Measurements from ENCODE around the gene APMAP. TPM values are rescaled to one million over a fixed set of nuclear protein-coding genes. Genes with fewer than 3 reads are reported as not detected.
A peak's percentile ranks its signal among the peaks of the same experiment; 100 is the strongest.

APMAP gene
- total RNA-seq, 2 donors from 2014 or later, result 43.9 to 63.3 TPM

DNA sequence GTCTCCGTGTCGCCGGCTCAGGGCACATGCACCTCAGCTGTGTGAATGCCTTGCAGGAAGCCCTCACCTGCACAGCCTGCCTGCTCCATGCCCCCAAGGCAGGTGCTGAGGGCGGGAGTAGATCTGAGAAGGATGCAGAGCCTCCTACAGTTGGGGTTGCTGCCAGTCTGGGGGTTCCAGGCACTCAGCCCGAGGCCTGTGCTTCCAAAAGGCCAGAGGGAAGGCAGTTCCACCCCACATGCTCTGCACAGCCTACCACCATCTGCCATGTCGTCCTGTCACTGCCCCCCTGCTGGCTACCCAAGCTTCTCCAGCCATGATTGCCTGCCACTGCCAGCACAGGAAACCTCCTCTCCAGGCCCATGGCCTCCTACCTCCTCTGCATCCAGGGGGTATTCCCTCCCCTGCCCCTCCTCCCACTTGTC, 46.1 kb upstream of the APMAP start:
- Histone ChIP-seq H3K27ac (no peak overlapping the region), H3K9ac (ENCODE audit: low read depth in 2 of 2, low read length in 2 of 2) (peak overlapping the region in 1 of 2 donors; percentile 38), H3K36me3 (no peaks in the 10 kb centered on the region), H3K27me3 (no peaks in the 10 kb centered on the region), H3K4me1 (peaks cover 53% of the 10 kb centered on the region), H3K9me3 (no peaks in the 10 kb centered on the region), H3K4me3 (no peak overlapping the region)
- DNase-seq, result no peak
- TF ChIP-seq, protein P1, sequence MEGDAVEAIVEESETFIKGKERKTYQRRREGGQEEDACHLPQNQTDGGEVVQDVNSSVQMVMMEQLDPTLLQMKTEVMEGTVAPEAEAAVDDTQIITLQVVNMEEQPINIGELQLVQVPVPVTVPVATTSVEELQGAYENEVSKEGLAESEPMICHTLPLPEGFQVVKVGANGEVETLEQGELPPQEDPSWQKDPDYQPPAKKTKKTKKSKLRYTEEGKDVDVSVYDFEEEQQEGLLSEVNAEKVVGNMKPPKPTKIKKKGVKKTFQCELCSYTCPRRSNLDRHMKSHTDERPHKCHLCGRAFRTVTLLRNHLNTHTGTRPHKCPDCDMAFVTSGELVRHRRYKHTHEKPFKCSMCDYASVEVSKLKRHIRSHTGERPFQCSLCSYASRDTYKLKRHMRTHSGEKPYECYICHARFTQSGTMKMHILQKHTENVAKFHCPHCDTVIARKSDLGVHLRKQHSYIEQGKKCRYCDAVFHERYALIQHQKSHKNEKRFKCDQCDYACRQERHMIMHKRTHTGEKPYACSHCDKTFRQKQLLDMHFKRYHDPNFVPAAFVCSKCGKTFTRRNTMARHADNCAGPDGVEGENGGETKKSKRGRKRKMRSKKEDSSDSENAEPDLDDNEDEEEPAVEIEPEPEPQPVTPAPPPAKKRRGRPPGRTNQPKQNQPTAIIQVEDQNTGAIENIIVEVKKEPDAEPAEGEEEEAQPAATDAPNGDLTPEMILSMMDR (IDR thresholded peaks at IDR 0.05), result no peak
- intact Hi-C loops (cut with DNase I), result no loop called here

DNA sequence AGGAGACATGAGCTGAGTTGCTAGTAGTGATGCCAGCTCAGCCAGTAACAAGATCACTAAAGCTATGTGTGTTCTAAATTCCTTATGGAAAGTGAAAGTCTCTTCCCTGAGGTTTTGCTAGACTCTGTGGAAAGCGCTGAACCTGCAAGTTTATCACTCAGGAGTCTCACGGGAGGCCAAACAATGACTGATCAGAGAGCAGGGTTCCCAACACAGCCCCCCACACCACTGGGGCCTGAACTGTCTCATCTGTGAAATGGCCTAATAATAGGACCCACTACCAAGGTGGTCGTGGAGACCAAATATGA, 45.5 kb upstream of the APMAP start:
- intact Hi-C loops (cut with DNase I), result no loop called here
- DNase-seq, result no peak
- Histone ChIP-seq H3K27ac (peak overlapping the region; percentile 65), H3K36me3 (no peaks in the 10 kb centered on the region), H3K9ac (ENCODE audit: low read depth in 2 of 2, low read length in 2 of 2) (peak overlapping the region in 1 of 2 donors; percentile 22), H3K27me3 (no peaks in the 10 kb centered on the region), H3K4me1 (peaks cover 54% of the 10 kb centered on the region), H3K9me3 (no peaks in the 10 kb centered on the region), H3K4me3 (no peak overlapping the region)
- TF ChIP-seq, protein P1 (IDR thresholded peaks at IDR 0.05), result no peak

DNA sequence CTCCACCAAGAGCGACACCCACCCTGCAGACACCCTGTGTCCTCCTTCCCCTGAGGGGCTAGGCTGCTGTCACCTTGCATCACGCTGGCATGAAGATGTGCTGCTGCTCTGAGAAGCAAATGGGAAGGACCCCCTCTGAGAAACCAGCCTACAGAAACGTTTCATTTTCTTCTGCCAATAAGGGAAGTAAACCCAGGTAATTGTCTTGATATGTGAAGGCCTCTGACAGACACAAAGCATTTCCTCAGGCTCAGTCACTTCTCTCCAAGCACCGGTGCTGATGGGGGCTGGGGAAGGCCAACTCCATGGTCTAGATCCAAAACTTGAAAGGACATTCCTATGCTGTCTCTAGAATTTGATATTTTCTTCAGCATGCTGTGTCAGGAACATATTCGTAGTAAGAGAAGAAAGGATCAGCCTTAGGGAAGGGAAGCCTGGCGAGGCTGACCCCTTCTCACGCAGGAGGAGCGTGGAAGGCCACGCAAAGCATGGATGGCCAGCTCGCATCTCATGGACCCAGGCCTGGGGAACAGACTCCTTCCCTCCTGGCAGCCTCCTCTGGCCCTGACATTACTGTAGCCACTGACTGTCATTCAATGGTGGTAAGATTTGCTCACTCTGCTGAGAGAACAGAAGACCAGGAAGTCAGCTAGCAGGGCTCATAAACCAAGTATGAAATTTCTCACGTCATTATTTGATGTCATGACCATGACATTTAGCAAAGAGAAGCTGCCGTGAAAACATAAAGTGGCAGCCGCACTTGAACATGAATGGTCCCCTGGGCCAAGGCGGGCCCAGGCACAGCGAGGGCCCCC, 44.9 kb upstream of the APMAP start:
- peaks cover 57% of the 10 kb centered on the region for H3K4me1 ChIP-seq

DNA sequence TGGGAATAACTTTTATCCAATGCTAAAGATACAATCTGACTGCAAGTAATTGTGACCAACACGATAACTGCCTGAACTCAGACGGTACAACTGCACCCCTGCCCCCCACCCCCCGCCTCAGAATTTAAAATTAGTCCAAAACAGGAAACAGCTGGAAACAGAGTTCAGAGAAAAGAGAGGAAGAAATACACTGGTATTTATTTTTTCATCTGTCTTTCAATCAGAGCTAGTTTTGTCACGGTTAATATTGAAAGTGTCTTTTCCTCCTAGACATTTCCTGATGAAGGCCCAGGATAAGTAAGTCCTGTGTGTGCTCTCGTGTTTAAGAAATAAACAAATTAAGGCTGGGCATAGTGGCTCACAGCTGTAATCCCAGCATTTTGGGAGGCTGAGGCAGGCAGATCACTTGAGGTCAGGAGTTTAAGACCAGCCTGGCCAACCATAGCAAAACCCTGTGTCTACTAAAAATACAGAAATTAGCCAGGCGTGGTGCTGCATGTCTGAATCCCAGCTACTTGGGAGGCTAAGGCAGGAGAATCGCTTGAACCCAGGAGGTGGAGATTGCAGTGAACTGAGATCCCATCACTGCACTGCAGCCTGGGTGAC, 43.9 kb upstream of the APMAP start:
- Histone ChIP-seq H3K4me3 (no peak overlapping the region), H3K36me3 (no peaks in the 10 kb centered on the region), H3K9me3 (no peaks in the 10 kb centered on the region), H3K9ac (ENCODE audit: low read depth in 2 of 2, low read length in 2 of 2) (peak overlapping the region in 1 of 2 donors; percentile 14), H3K27ac (peak overlapping the region; percentile 65), H3K27me3 (no peaks in the 10 kb centered on the region), H3K4me1 (peaks cover 52% of the 10 kb centered on the region)
- DNase-seq, result no peak
- intact Hi-C loops (cut with DNase I), result no loop called here
- TF ChIP-seq, protein P1 (IDR thresholded peaks at IDR 0.05), result no peak

More for the DNA sequence above, 44.9 kb upstream of the APMAP start:
- Histone ChIP-seq H3K27me3 (no peaks in the 10 kb centered on the region), H3K36me3 (no peaks in the 10 kb centered on the region), H3K9ac (ENCODE audit: low read depth in 2 of 2, low read length in 2 of 2) (peak overlapping the region in 1 of 2 donors; percentile 22), H3K9me3 (no peaks in the 10 kb centered on the region), H3K4me3 (no peak overlapping the region), H3K27ac (peak overlapping the region; percentile 65)
- DNase-seq, result no peak
- intact Hi-C loops (cut with DNase I), result no loop called here
- TF ChIP-seq, protein P1 (IDR thresholded peaks at IDR 0.05), result no peak

DNA sequence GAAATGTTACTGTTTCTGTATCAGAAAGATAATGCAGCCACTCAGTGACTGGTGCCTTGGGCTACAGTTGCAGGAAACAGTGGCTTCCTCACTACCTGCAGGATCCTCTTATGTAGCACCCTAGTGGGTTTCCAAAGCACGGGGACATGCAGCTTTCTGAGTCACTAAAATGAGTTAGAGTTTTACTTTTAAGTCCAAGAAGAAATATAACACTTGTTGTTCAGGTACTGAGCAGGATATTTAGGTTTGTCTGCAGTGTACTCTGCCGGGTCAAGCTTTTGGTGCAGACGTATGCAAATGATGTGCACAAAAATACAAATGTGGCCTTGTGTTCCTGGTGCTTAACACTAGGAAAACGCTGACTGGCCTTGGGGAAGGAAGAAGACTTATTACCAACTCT, 43.4 kb upstream of the APMAP start:
- H3K9ac ChIP-seq (ENCODE audit: low read depth in 2 of 2, low read length in 2 of 2), result peak overlapping the region in 1 of 2 donors; percentile 38

More for the DNA sequence above, 43.4 kb upstream of the APMAP start:
- no peaks in the 10 kb centered on the region for H3K27me3 ChIP-seq
- no peaks in the 10 kb centered on the region for H3K9me3 ChIP-seq
- peak overlapping the region; percentile 65 for H3K27ac ChIP-seq
- intact Hi-C loops (cut with DNase I), result no loop called here
- H3K36me3 ChIP-seq, result no peaks in the 10 kb centered on the region
- peaks cover 52% of the 10 kb centered on the region for H3K4me1 ChIP-seq
- no peak for DNase-seq
- TF ChIP-seq, protein P1 (IDR thresholded peaks at IDR 0.05), result no peak
- H3K4me3 ChIP-seq, result no peak overlapping the region
